Left ventricle myocardium superior (tissue), 1 donor: ENCODE data around the gene PEAR1. TPM values are rescaled to one million over a fixed set of nuclear protein-coding genes. Genes with fewer than 3 reads are reported as not detected.

Experiments
- ATAC-seq: fragments of 200-7000 bp; cut with Tn5 transposase; one replicate; pipeline ENCODE4 v1.9.1; 2020; ENCODE audit warnings: mild to moderate bottlenecking, moderate library complexity
- DNase-seq: peaks from one replicate; pipeline ENCODE4 v3.0.0-alpha.2; 2020
- intact Hi-C: fragments of 100-400 bp; cut with micrococcal nuclease; formaldehyde crosslinking; loops from one replicate; pipeline ENCODE4 v1.11.0; 2022
- long read RNA-seq: library from polyadenylated mRNA; unstranded; transcript quantifications from one replicate; pipeline ENCODE4 v2.0.0, GENCODE V29; 2021
- total RNA-seq: library from RNA; stranded (reverse); fragmentation: NEBNext Ultra II Directional; extraction: Animal tissue kit (Norgen Biotek cat#: 25700); gene quantifications from one replicate; pipeline ENCODE4 v1.2.1, GENCODE V29; 2021
- donor health status: DM: no; HTN: yes; CAD: no; lungs with severe emphysema.

The PEAR1 gene, protein sequence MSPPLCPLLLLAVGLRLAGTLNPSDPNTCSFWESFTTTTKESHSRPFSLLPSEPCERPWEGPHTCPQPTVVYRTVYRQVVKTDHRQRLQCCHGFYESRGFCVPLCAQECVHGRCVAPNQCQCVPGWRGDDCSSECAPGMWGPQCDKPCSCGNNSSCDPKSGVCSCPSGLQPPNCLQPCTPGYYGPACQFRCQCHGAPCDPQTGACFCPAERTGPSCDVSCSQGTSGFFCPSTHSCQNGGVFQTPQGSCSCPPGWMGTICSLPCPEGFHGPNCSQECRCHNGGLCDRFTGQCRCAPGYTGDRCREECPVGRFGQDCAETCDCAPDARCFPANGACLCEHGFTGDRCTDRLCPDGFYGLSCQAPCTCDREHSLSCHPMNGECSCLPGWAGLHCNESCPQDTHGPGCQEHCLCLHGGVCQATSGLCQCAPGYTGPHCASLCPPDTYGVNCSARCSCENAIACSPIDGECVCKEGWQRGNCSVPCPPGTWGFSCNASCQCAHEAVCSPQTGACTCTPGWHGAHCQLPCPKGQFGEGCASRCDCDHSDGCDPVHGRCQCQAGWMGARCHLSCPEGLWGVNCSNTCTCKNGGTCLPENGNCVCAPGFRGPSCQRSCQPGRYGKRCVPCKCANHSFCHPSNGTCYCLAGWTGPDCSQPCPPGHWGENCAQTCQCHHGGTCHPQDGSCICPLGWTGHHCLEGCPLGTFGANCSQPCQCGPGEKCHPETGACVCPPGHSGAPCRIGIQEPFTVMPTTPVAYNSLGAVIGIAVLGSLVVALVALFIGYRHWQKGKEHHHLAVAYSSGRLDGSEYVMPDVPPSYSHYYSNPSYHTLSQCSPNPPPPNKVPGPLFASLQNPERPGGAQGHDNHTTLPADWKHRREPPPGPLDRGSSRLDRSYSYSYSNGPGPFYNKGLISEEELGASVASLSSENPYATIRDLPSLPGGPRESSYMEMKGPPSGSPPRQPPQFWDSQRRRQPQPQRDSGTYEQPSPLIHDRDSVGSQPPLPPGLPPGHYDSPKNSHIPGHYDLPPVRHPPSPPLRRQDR
- total RNA-seq, result 8.2 TPM
- long read RNA-seq, partial matches to known transcripts, result 5 of 5 reads
- long read RNA-seq, other reads (novel, unspliced or antisense), result 0 of 5 reads

- intact Hi-C loops, result no loop called here
- ATAC-seq (peak; percentile 59), DNase-seq (peak; percentile 78)
Measured at GRCh38 chr1:156893048-156893953, at the start of gene PEAR1. Gene PEAR1, plus strand, starts transcription at chr1:156893718. Its CDS starts 10,209 bp downstream, at chr1:156903927.

DNA sequence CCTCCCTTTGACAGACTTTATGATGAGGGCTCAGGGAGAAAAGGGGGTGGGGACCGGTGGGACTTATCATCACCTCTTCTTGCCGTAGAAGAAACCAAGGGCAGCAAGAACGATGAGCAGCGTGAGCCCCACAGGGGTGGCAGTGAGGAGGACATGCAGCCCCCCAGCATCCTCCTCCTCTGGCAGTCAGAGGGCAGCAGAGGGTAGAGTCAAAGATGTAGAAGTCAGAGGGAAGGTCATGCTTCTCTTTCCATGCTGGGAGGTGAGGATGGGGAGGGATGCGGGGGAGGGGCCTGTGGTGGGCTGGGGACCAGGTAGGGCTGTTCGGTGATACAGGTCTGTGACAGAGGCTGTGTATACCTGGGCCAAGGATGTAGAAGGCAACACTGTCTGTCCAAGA, 49.4 kb upstream of the PEAR1 start:
- DNase-seq (no peak), ATAC-seq (no peak)
- intact Hi-C loops, result no loop called here

DNA sequence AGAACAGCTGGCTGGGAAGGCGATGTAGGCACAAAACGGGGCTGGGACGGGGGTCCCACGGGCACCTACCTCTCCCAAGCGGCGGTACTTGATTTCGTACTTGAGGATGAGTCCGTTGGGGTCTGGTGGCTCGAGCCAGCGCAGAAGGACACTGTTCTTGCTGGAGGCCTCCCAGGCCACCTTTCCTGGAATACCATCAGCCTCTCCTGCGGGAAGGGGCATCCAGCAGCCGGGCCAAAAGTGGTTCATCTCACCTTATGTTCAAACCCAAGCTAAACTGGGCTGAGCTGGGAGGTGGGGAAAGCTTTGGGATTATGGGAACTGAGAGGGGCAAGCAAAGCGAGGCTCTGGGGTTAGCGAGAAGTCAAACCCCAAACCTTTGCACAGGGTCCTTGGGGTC, 48.9 kb upstream of the PEAR1 start:
- ATAC-seq (no peak), DNase-seq (no peak)
- intact Hi-C loops, result no loop called here

GRCh38 chr1:156845055-156845952, 48.2 kb upstream of the PEAR1 start:
- intact Hi-C loops, result no loop called here
- ATAC-seq (peak; percentile 15), DNase-seq (no peak)

GRCh38 chr1:156845953-156846545, 47.5 kb upstream of the PEAR1 start:
- no peak for DNase-seq
- intact Hi-C loops, result no loop called here
- no peak for ATAC-seq

DNA sequence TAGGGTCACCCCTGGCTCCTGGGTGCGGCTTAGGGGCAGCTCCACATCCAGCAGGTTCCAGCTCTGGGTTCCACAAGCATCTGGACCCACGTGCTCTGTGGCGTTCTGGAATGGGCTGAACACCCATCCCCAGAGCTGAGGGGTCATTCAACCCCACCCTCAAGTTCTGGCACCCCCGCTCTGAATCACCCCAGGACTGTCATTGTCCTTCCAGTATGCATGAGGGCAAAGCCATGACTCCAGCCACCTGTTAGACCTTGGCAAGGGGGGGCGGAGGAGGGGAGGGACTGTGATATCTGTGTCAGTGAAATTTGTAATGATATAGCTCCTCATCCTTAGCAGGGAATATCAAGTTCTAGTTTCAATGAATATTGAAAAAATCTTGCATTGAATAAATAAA, 46.9 kb upstream of the PEAR1 start:
- DNase-seq (no peak), ATAC-seq (no peak)
- intact Hi-C loops, result no loop called here

- no peak for ATAC-seq
- intact Hi-C loops, result no loop called here
- no peak for DNase-seq
Measured at GRCh38 chr1:156847591-156848460, 45.7 kb upstream of the PEAR1 start.

DNA sequence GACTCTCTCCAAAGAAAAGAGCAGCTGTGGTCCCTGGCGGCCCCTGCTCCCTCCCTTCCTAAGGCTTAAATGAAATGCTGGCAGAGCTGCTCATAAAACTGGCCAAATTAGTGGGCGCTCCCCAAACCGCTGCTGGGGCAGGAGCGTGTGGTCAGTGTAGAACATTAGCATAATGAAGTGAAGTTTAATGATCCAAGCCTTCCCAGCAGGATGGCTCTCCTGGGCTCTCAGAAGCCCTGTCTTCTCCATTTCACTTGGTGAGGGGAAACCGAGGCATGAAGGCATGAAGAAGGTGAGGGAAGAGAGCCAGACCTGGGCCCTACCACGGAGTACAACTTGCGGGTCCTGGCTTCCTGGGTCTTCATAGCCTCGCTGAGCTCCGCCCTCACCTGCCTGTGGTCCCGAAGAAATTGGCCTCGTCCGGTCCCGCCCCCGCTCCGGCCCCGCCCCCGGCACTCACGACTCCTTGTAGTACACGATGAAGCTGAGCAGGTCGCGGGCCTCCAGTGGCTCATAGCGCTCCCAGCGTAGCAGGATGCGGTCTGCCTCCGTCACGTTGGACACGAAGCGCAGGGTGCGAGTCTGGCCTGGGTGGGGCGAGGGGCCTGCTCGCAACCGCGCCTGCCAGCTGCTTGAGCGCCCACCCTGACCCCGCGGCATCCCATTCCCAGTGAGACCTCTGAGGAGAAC, 44.9 kb upstream of the PEAR1 start:
- peak; percentile 47 for DNase-seq
- intact Hi-C loops, result no loop called here

GRCh38 chr1:156849151-156849496, 44.4 kb upstream of the PEAR1 start:
- intact Hi-C loops, result no loop called here
- ATAC-seq (no peak), DNase-seq (no peak)

More for the DNA sequence above, 44.9 kb upstream of the PEAR1 start:
- ATAC-seq, result no peak

DNA sequence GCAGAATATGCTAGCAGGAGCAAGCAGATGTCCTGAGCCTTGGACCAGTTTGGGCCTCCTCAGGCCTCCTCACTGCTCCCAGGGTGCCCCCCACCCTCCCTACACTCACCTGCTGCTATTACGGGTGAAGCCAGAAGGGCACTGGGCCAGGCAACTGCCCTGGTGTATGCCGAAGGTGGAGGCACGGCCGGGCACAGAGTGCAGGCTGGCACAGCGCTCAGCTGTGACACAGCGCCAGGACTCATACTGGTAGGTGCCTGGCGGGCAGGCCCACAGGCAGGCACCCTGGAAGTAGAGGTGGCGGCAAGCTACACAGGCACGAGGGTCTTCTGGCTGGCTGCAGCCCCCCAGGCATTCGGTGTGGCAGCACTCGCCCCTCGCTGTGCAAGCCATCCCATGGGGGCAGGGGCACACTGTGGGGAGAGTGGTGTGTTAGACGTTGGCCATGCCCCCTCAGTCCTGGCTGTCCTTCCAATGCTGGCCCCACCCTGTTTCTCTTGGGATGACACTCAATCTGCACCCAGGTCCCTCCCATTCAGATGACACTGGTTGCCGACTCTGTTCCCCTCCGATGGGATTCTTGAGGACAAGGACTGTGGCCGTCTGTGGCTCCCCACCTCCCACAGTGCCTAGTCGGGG, 41.6 kb upstream of the PEAR1 start:
- DNase-seq (peak; percentile 88), ATAC-seq (peak; percentile 92)
- intact Hi-C loops, result no loop called here

DNA sequence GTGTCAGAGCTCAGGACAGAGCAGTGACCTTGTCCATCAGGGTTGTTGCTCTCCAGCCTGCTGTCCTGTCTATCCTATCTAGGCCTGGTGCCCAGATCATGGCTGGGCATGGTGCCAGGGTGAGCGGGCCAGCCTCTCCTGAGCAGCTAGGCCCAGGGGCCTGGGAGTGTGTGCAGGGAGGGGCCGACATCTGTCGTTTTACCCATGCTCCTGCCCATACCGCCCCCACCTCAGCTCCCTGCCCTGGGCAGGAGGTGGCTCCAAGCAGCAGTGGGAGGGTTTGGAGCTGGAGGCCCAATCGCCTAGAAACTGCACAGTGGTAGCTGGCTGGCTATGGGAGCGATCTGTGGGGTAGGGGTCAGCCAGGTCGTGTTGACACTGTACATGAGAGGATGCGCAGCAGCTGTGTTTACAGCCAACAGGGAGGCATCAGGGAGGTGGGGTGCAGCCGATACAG, 41.1 kb upstream of the PEAR1 start:
- peak; percentile 93 for DNase-seq
- peak; percentile 94 for ATAC-seq
- intact Hi-C loops, result no loop called here

- intact Hi-C loops, result no loop called here
- DNase-seq, result no peak
- no peak for ATAC-seq
Measured at GRCh38 chr1:156853761-156854160, 39.8 kb upstream of the PEAR1 start.

DNA sequence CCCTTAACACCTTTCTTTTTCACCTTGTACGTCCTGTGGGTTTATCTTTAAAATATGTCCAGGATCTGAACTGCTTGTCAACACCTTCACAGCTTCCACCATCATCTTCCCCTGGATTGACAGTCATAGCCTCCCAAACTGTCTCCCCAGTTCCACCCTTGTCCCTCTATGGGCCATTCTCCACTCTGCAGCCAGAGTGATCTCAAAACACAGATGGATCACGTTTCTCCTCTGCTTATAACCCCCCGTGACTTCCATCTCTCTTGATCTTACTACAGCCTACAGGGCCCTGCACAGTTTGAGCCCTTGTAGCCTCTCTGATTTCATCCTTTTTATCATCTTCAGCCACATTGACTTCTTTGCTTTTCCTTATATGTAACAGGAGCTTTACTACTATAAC, 38.9 kb upstream of the PEAR1 start:
- ATAC-seq (no peak), DNase-seq (no peak)
- intact Hi-C loops, result no loop called here

DNA sequence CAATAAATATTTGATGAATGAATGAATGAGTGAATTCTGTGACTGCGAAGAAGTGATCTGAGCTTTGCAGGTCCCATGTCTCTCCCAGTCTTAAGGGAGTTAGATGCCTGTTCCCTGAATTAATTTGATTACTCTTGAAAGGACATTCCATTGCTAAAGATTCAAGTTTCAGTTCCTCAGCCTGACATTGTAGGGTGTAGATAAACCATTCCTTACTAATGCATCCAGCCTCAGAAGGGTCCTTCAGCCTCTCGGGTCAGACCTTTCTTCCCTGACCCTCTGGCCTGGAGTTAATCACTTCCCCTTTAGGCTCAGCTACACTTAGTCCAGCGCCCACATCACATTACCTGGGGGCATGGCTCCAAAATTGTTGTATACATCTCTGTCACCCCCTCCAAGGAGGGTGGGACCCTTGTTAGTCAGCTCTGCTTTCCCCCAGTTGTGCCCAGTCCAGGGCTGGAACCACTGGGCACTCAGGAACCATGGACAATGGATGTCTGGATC, 37.2 kb upstream of the PEAR1 start:
- intact Hi-C loops, result no loop called here
- DNase-seq (no peak), ATAC-seq (no peak)

DNA sequence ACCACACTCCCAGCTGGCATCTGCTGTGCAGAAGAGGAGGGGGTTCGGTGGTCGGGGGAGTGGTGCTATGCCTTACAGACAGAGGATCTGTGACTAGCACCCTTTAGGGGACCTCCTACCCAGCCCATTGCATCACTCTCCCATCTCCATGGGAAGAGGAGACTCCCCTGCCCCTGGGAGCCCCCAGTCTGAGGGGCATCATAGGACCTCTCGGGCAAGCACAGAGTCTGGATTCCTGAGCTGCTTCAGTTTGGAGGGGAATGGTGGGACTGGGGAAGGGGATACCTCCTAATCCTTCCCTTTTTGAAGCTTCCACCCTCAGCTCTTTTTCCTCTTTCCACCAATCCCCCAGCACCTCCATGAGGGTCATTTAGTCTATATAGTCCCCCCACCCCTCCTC, 36.0 kb upstream of the PEAR1 start:
- DNase-seq (no peak), ATAC-seq (no peak)
- intact Hi-C loops, result no loop called here
